Measurements from ENCODE around the gene TSPAN31.

Gene TSPAN31

DNA sequence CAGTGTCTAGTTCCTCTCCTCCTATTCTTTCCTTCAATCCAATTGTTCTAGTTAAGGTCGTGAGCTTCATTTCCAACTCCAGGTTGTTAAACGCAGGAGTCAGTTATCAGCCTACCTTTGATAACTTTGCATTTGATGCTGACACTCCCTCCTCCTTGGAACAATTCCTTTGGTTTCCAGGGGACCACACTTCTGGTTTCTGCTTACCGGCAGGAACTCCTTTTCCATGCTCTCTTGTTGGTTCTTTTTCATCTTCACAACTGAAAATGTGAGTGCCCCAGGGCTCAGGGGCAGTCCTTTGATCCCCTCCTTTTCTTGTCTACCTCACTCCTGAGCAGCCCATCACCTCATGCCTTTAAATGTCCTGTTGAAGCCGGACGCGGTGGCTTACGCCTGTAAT, 32.5 kb downstream of the TSPAN31 start:
- Histone ChIP-seq H2BK15ac (ENCODE audit: low read length) (no peak overlapping the region), H3K4ac (ENCODE audit: low read length) (no peak overlapping the region), H3K4me1 (ENCODE audit: control insufficient read depth in 2 of 2, insufficient read depth in 1 of 2, low read depth in 1 of 2, low read length in 2 of 2) (peaks cover 2 to 4% of the 10 kb centered on the region in 2 donors), H3K4me3 (ENCODE audit: low read length in 2 of 2) (no peak overlapping the region), H3K18ac (ENCODE audit: low read length) (no peak overlapping the region), H2AFZ (ENCODE audit: low read length) (no peak overlapping the region), H3K36me3 (replicated peaks in 1 of 2; ENCODE audit: control insufficient read depth in 2 of 2, insufficient read depth in 2 of 2, low read length in 2 of 2) (peaks cover 0 to 28% of the 10 kb centered on the region in 2 donors), H3K79me1 (ENCODE audit: low read depth, low read length) (no peaks in the 10 kb centered on the region), H2BK120ac (ENCODE audit: low read depth, low read length) (no peak overlapping the region), H2BK12ac (ENCODE audit: low read length) (no peak overlapping the region), H3K27ac (replicated peaks; ENCODE audit: low read length) (no peak overlapping the region), H3K4me2 (ENCODE audit: insufficient read depth, low read length, poor library complexity, severe bottlenecking) (no peak overlapping the region), H3K27me3 (ENCODE audit: control insufficient read depth in 3 of 3, insufficient read depth in 3 of 3, low read depth in 1 of 3, low read length in 3 of 3) (no peaks in the 10 kb centered on the region), H3K9ac (ENCODE audit: low read depth, low read length, poor library complexity) (no peak overlapping the region), H4K8ac (ENCODE audit: low read depth, low read length) (no peak overlapping the region), H2AK5ac (ENCODE audit: low read depth, low read length) (no peak overlapping the region), H3K9me3 (replicated peaks in 1 of 2; ENCODE audit: control insufficient read depth in 2 of 2, insufficient read depth in 1 of 2, low read depth in 1 of 2, low read length in 2 of 2) (no peaks in the 10 kb centered on the region), H3K14ac (ENCODE audit: low read length) (no peak overlapping the region), H4K91ac (ENCODE audit: low read depth, low read length, poor library complexity) (no peak overlapping the region), H2BK5ac (ENCODE audit: low read length) (no peak overlapping the region), H3K23ac (ENCODE audit: low read depth, low read length, poor library complexity) (no peak overlapping the region)
- no CpG with 5 or more reads among the region's 7 CpGs for WGBS, 2 donors (ENCODE audit: extremely low coverage in 2 of 2, insufficient read length in 2 of 2, insufficient replicate concordance in 1 of 2)
- DNase-seq (ENCODE audit: low spot score) = no peak

DNA sequence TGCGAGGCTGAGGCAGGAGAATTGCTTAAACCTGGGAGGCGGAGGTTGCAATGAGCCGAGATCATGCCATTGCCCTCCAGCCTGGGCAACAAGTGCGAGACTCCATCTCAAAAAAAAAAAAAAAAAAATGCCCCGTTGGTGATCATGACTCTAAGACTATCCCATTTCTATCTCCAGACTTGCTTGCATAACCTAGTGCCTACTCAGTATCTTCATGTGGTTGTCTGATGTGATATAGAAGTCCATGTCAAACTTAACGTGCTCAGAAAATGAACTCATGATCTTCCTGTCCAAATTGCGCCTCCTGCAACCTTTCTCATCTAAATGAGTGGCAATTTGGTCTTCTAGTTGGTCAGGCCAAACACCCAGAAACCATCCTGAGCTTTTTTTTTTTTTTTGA, 33.1 kb downstream of the TSPAN31 start:
- Histone ChIP-seq H3K4me2 (ENCODE audit: insufficient read depth, low read length, poor library complexity, severe bottlenecking) (no peak overlapping the region), H3K4ac (ENCODE audit: low read length) (no peak overlapping the region), H2BK12ac (ENCODE audit: low read length) (no peak overlapping the region), H4K8ac (ENCODE audit: low read depth, low read length) (no peak overlapping the region), H3K4me3 (ENCODE audit: low read length in 2 of 2) (no peak overlapping the region), H4K91ac (ENCODE audit: low read depth, low read length, poor library complexity) (no peak overlapping the region), H3K27ac (replicated peaks; ENCODE audit: low read length) (no peak overlapping the region), H3K14ac (ENCODE audit: low read length) (no peak overlapping the region), H2BK5ac (ENCODE audit: low read length) (no peak overlapping the region), H3K4me1 (ENCODE audit: control insufficient read depth in 2 of 2, insufficient read depth in 1 of 2, low read depth in 1 of 2, low read length in 2 of 2) (peaks cover under 1 to 3% of the 10 kb centered on the region in 2 donors), H3K36me3 (replicated peaks in 1 of 2; ENCODE audit: control insufficient read depth in 2 of 2, insufficient read depth in 2 of 2, low read length in 2 of 2) (peaks cover 0 to 28% of the 10 kb centered on the region in 2 donors), H2AK5ac (ENCODE audit: low read depth, low read length) (no peak overlapping the region), H3K9ac (ENCODE audit: low read depth, low read length, poor library complexity) (no peak overlapping the region), H3K18ac (ENCODE audit: low read length) (no peak overlapping the region), H2AFZ (ENCODE audit: low read length) (no peak overlapping the region), H2BK15ac (ENCODE audit: low read length) (no peak overlapping the region), H3K79me1 (ENCODE audit: low read depth, low read length) (peaks cover 3% of the 10 kb centered on the region), H3K23ac (ENCODE audit: low read depth, low read length, poor library complexity) (no peak overlapping the region), H3K9me3 (replicated peaks in 1 of 2; ENCODE audit: control insufficient read depth in 2 of 2, insufficient read depth in 1 of 2, low read depth in 1 of 2, low read length in 2 of 2) (no peaks in the 10 kb centered on the region), H2BK120ac (ENCODE audit: low read depth, low read length) (no peak overlapping the region), H3K27me3 (ENCODE audit: control insufficient read depth in 3 of 3, insufficient read depth in 3 of 3, low read depth in 1 of 3, low read length in 3 of 3) (no peaks in the 10 kb centered on the region)
- no CpG with 5 or more reads among the region's 7 CpGs for WGBS, 2 donors (ENCODE audit: extremely low coverage in 2 of 2, insufficient read length in 2 of 2, insufficient replicate concordance in 1 of 2)
- DNase-seq (ENCODE audit: low spot score) = no peak

DNA sequence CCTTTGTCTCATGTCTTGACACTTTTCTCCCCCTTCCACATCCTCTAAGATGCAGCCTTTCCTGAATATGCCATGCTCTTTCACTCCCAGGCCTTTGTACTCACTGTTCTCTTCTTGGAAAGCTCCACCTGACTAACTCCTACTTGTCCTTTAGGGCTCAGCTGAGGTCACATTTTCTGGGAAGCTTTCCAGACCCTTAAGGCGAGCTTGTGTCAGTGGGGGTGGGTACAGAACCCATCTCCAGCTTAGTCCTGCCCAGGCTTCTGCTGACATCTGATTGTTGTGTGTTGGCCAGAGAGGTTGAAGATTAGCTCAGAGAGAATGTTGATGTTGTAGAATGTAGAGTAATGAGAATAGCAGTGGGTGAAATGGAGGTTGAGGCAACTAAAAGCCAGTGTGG, 34.9 kb downstream of the TSPAN31 start:
- Histone ChIP-seq H2BK5ac (ENCODE audit: low read length) (no peak overlapping the region), H3K4ac (ENCODE audit: low read length) (no peak overlapping the region), H3K79me1 (ENCODE audit: low read depth, low read length) (peaks cover 4% of the 10 kb centered on the region), H2AK5ac (ENCODE audit: low read depth, low read length) (no peak overlapping the region), H3K23ac (ENCODE audit: low read depth, low read length, poor library complexity) (no peak overlapping the region), H3K27ac (replicated peaks; ENCODE audit: low read length) (no peak overlapping the region), H3K18ac (ENCODE audit: low read length) (no peak overlapping the region), H4K91ac (ENCODE audit: low read depth, low read length, poor library complexity) (no peak overlapping the region), H3K9ac (ENCODE audit: low read depth, low read length, poor library complexity) (no peak overlapping the region), H3K9me3 (replicated peaks in 1 of 2; ENCODE audit: control insufficient read depth in 2 of 2, insufficient read depth in 1 of 2, low read depth in 1 of 2, low read length in 2 of 2) (no peaks in the 10 kb centered on the region), H3K14ac (ENCODE audit: low read length) (no peak overlapping the region), H3K27me3 (ENCODE audit: control insufficient read depth in 3 of 3, insufficient read depth in 3 of 3, low read depth in 1 of 3, low read length in 3 of 3) (no peaks in the 10 kb centered on the region), H3K4me2 (ENCODE audit: insufficient read depth, low read length, poor library complexity, severe bottlenecking) (no peak overlapping the region), H2BK15ac (ENCODE audit: low read length) (no peak overlapping the region), H2AFZ (ENCODE audit: low read length) (no peak overlapping the region), H2BK120ac (ENCODE audit: low read depth, low read length) (no peak overlapping the region), H4K8ac (ENCODE audit: low read depth, low read length) (no peak overlapping the region), H3K4me3 (ENCODE audit: low read length in 2 of 2) (no peak overlapping the region), H3K4me1 (ENCODE audit: control insufficient read depth in 2 of 2, insufficient read depth in 1 of 2, low read depth in 1 of 2, low read length in 2 of 2) (peaks cover 3 to 6% of the 10 kb centered on the region in 2 donors), H2BK12ac (ENCODE audit: low read length) (no peak overlapping the region), H3K36me3 (replicated peaks in 1 of 2; ENCODE audit: control insufficient read depth in 2 of 2, insufficient read depth in 2 of 2, low read length in 2 of 2) (peaks cover 0 to 35% of the 10 kb centered on the region in 2 donors)
- WGBS, 2 donors (ENCODE audit: extremely low coverage in 2 of 2, insufficient read length in 2 of 2, insufficient replicate concordance in 1 of 2) = no CpG with 5 or more reads among the region's 1 CpG
- no peak for DNase-seq (ENCODE audit: low spot score)

DNA sequence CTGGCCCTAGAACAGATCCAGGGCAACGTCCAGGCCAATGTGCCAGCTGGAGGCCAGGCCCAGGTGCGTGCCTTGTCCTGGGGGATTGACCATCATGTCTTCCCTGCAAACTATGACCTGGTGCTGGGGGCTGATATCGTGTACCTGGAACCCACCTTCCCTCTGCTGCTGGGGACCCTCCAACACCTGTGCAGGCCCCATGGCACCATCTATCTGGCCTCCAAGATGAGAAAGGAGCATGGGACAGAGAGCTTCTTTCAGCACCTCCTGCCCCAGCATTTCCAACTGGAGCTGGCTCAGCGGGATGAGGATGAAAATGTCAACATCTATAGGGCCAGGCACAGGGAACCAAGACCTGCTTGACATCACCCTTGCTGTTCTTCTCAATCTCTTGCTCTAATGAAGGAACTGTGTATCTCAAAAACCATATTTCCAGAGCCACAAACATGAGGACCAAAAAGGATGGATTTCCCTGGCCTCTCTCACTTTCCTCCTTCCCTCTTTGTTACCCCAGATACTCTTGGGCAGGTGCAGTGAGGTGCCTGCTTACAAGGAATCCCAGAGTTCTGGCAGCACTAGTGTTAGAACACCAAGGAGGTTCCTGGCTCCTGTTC, 35.6 kb downstream of the TSPAN31 start:
- H3K18ac ChIP-seq (ENCODE audit: low read length) = no peak overlapping the region
- no peak overlapping the region for H3K4me3 ChIP-seq (ENCODE audit: low read length in 2 of 2)
- H3K4me1 ChIP-seq (ENCODE audit: control insufficient read depth in 2 of 2, insufficient read depth in 1 of 2, low read depth in 1 of 2, low read length in 2 of 2) = peaks cover 3 to 6% of the 10 kb centered on the region in 2 donors
- no peak overlapping the region for H2BK15ac ChIP-seq (ENCODE audit: low read length)
- H3K4ac ChIP-seq (ENCODE audit: low read length) = no peak overlapping the region
- no peak overlapping the region for H2AK5ac ChIP-seq (ENCODE audit: low read depth, low read length)
- H3K36me3 ChIP-seq (replicated peaks in 1 of 2; ENCODE audit: control insufficient read depth in 2 of 2, insufficient read depth in 2 of 2, low read length in 2 of 2) = peaks cover 2 to 37% of the 10 kb centered on the region in 2 donors
- peak overlapping the region; percentile 60 for H3K9ac ChIP-seq (ENCODE audit: low read depth, low read length, poor library complexity)
- no peaks in the 10 kb centered on the region for H3K27me3 ChIP-seq (ENCODE audit: control insufficient read depth in 3 of 3, insufficient read depth in 3 of 3, low read depth in 1 of 3, low read length in 3 of 3)
- no peak overlapping the region for H2BK120ac ChIP-seq (ENCODE audit: low read depth, low read length)
- H3K23ac ChIP-seq (ENCODE audit: low read depth, low read length, poor library complexity) = no peak overlapping the region
- no peak overlapping the region for H2BK5ac ChIP-seq (ENCODE audit: low read length)
- H3K79me1 ChIP-seq (ENCODE audit: low read depth, low read length) = peaks cover 4% of the 10 kb centered on the region
- no peak overlapping the region for H3K14ac ChIP-seq (ENCODE audit: low read length)
- H3K4me2 ChIP-seq (ENCODE audit: insufficient read depth, low read length, poor library complexity, severe bottlenecking) = no peak overlapping the region
- H2AFZ ChIP-seq (ENCODE audit: low read length) = no peak overlapping the region
- H4K91ac ChIP-seq (ENCODE audit: low read depth, low read length, poor library complexity) = no peak overlapping the region
- no peak overlapping the region for H2BK12ac ChIP-seq (ENCODE audit: low read length)
- H4K8ac ChIP-seq (ENCODE audit: low read depth, low read length) = no peak overlapping the region
- WGBS, 2 donors (ENCODE audit: extremely low coverage in 2 of 2, insufficient read length in 2 of 2, insufficient replicate concordance in 1 of 2) = no CpG with 5 or more reads among the region's 4 CpGs
- H3K27ac ChIP-seq (replicated peaks; ENCODE audit: low read length) = no peak overlapping the region
- no peaks in the 10 kb centered on the region for H3K9me3 ChIP-seq (replicated peaks in 1 of 2; ENCODE audit: control insufficient read depth in 2 of 2, insufficient read depth in 1 of 2, low read depth in 1 of 2, low read length in 2 of 2)
- no peak for DNase-seq (ENCODE audit: low spot score)

All from neuronal stem cell (in vitro differentiated cells).